CD4-positive, alpha-beta T cell treated with Interferon gamma for 1 hour (primary cell): Measurements from ENCODE around the gene SRSF3.
"Not testable (repeated sequence)": the region's sequence is repeated elsewhere in the genome, so short reads cannot be mapped to it uniquely, and the experiment has no call there.

Source experiments
- DNase-seq: peaks from one replicate; pipeline ENCODE4 v3.0.0-alpha.2; 2020

Gene SRSF3

GRCh38 chr6:36577301-36577700, 16.9 kb upstream of the SRSF3 start:
- no peak for DNase-seq

GRCh38 chr6:36578030-36578429, 16.1 kb upstream of the SRSF3 start:
- DNase-seq = no peak

- no peak for DNase-seq
Observed at GRCh38 chr6:36578431-36578830, 15.7 kb upstream of the SRSF3 start.

GRCh38 chr6:36580184-36580526, 14.0 kb upstream of the SRSF3 start:
- DNase-seq = no peak

GRCh38 chr6:36581716-36582115, 12.4 kb upstream of the SRSF3 start:
- no peak for DNase-seq

- no peak for DNase-seq
Observed at GRCh38 chr6:36586606-36587005, 7.6 kb upstream of the SRSF3 start.

GRCh38 chr6:36589025-36589400, 5.1 kb upstream of the SRSF3 start:
- DNase-seq = not testable (repeated sequence)

GRCh38 chr6:36590237-36590636, 3.9 kb upstream of the SRSF3 start:
- DNase-seq = no peak

GRCh38 chr6:36592221-36592655, 1.9 kb upstream of the SRSF3 start:
- no peak for DNase-seq

- peak; percentile 48 for DNase-seq
Observed at GRCh38 chr6:36593569-36594028, 563 bp upstream of the SRSF3 start.

- peak; percentile 20 for DNase-seq
Observed at GRCh38 chr6:36594816-36595643, 868 bp downstream of the SRSF3 start.

GRCh38 chr6:36596356-36596755, 2.2 kb downstream of the SRSF3 start:
- DNase-seq = no peak

GRCh38 chr6:36597775-36598174, 3.6 kb downstream of the SRSF3 start:
- DNase-seq = no peak

GRCh38 chr6:36598326-36598725, 4.2 kb downstream of the SRSF3 start:
- no peak for DNase-seq

GRCh38 chr6:36598739-36599318, 4.7 kb downstream of the SRSF3 start:
- no peak for DNase-seq

- peak; percentile 59 for DNase-seq
Observed at GRCh38 chr6:36599791-36600209, 5.6 kb downstream of the SRSF3 start.

GRCh38 chr6:36600564-36601146, 6.5 kb downstream of the SRSF3 start:
- no peak for DNase-seq

GRCh38 chr6:36601818-36602217, 7.7 kb downstream of the SRSF3 start:
- DNase-seq = not testable (repeated sequence)

GRCh38 chr6:36603222-36604089, 9.3 kb downstream of the SRSF3 start:
- DNase-seq = no peak

GRCh38 chr6:36604090-36605060, 10.2 kb downstream of the SRSF3 start:
- no peak for DNase-seq

GRCh38 chr6:36605143-36605542, 11.0 kb downstream of the SRSF3 start:
- DNase-seq = no peak
